ENCODE data around the gene RIPPLY2.

- TF ChIP-seq CTCF (IDR thresholded peaks at IDR 0.05) (no peak), POLR2A (IDR thresholded peaks at IDR 0.05) (no peak)
Observed at GRCh38 chr6:83849610-83850009, 3.5 kb upstream of the RIPPLY2 start.
